HCT116 (cell line): ENCODE data around the gene LCAT. TPM values are rescaled to one million over a fixed set of nuclear protein-coding genes. Genes with fewer than 3 reads are reported as not detected.

Experiments used
- ATAC-seq: fragments of 200-7000 bp; cut with Tn5 transposase; 2 replicates; pipeline ENCODE4 v1.9.1; 2020; ENCODE audit warnings: mild to moderate bottlenecking, moderate library complexity
- BruUV-seq: library from RNA; stranded (reverse); fragments of 400-500 nt; replicated peaks from 2 replicates; lab custom pipeline; 2021; lab: Mats Ljungman, UMichigan
- CTCF ChIA-PET: fragments of 300-600 bp; sonication (Branson Sonifier 250); formaldehyde crosslinking; loops from one replicate; lab custom pipeline; 2021; ENCODE audit warnings: antibody characterized with exemption; lab: Charles Lee
- POLR2A ChIA-PET: fragments of 300-600, 350-600 bp; sonication (Branson Sonifier 250); formaldehyde crosslinking; loops from one replicate; lab custom pipeline; 2021; ENCODE audit warnings: antibody characterized with exemption; lab: Charles Lee
- RAD21 ChIA-PET, 2 experiments: fragments of 300-600 bp; sonication (Branson Sonifier 250); formaldehyde crosslinking; loops; one replicate each; lab custom pipeline; 2023; ENCODE audit warnings: low total read pairs in 2 of 2; ENCODE audit not compliant: uncharacterized antibody in 2 of 2, unreplicated experiment in 2 of 2, low non-redundant PET in 1 of 2; lab: Charles Lee
- DNase-seq: peaks from one replicate; pipeline ENCODE4 v3.0.0-alpha.2; 2010; ENCODE audit warnings: low read depth, low spot score
- H2AFZ ChIP-seq: fragments of 200-600 bp; shearing (Covaris generic), sonication (generic); 2 replicates; pipeline ENCODE4 v1.6.1; 2017; ENCODE audit warnings: low read depth, mixed run types, mixed read lengths, antibody characterized with exemption, low read length; ENCODE audit not compliant: poor library complexity, severe bottlenecking
- H3K27ac ChIP-seq: 2 replicates; pipeline ENCODE4 v1.5.1; 2012; ENCODE audit warnings: low read depth, low read length
- H3K27me3 ChIP-seq: fragments of 200-600 bp; sonication (generic); 2 replicates; pipeline ENCODE4 v1.6.1; 2016; ENCODE audit warnings: mixed run types, low read length, mixed read lengths; ENCODE audit not compliant: insufficient read depth
- H3K36me3 ChIP-seq, 2 experiments: fragments of 200-500 bp in 1 of 2; fragments of 200-600 bp in 1 of 2; sonication (Bioruptor generic) in 1 of 2; sonication (generic) in 1 of 2; 2 replicates each; pipeline versions ENCODE4 v1.5.1 to v1.6.1; 2014 to 2016; ENCODE audit warnings: low read length in 2 of 2, inconsistent platforms in 1 of 2, mixed read lengths in 1 of 2, mixed run types in 1 of 2; ENCODE audit not compliant: insufficient read depth in 2 of 2, control insufficient read depth in 1 of 2
- H3K4me1 ChIP-seq, 2 experiments: fragments of 200-600 bp in 1 of 2; sonication (generic) in 1 of 2; 2 replicates each; pipeline versions ENCODE4 v1.5.1 to v1.6.1; 2012 to 2017; ENCODE audit warnings: low read length in 2 of 2, inconsistent platforms in 1 of 2, mild to moderate bottlenecking in 1 of 2, mixed read lengths in 1 of 2, mixed run types in 1 of 2, moderate library complexity in 1 of 2; ENCODE audit not compliant: insufficient read depth in 2 of 2, control insufficient read depth in 1 of 2
- H3K4me2 ChIP-seq: fragments of 200-600 bp; sonication (generic); 2 replicates; pipeline ENCODE4 v1.6.1; 2017; ENCODE audit warnings: mixed run types, low read length, mixed read lengths
- H3K4me3 ChIP-seq, 2 experiments: fragments of 200-600 bp in 1 of 2; sonication (generic) in 1 of 2; replicated peaks in 1 of 2; 2 replicates each; pipeline ENCODE4 v1.5.1; 2011 to 2016; ENCODE audit warnings: low read length in 2 of 2, control low read depth in 1 of 2, low read depth in 1 of 2, mild to moderate bottlenecking in 1 of 2, mixed read lengths in 1 of 2, mixed run types in 1 of 2
- H3K79me2 ChIP-seq: fragments of 200-600 bp; sonication (generic); 2 replicates; pipeline ENCODE4 v1.6.1; 2017; ENCODE audit warnings: mild to moderate bottlenecking, mixed run types, low read length, moderate library complexity, mixed read lengths; ENCODE audit not compliant: insufficient read depth
- H3K9ac ChIP-seq: fragments of 200-600 bp; sonication (generic); 2 replicates; pipeline ENCODE4 v1.6.1; 2016; ENCODE audit warnings: low read length, mixed read lengths
- H3K9me2 ChIP-seq: fragments of 200-600 bp; sonication (generic), shearing (Covaris generic); 2 replicates; pipeline ENCODE4 v1.6.1; 2017; ENCODE audit warnings: mixed run types, mild to moderate bottlenecking, moderate library complexity; ENCODE audit not compliant: insufficient read depth
- H3K9me3 ChIP-seq, 2 experiments: fragments of 200-500 bp in 1 of 2; fragments of 200-600 bp in 1 of 2; sonication (Bioruptor generic) in 1 of 2; sonication (generic) in 1 of 2; 2 replicates each; pipeline ENCODE4 v1.6.1; 2014 to 2017; ENCODE audit warnings: low read length in 2 of 2, mixed read lengths in 2 of 2, inconsistent platforms in 1 of 2, low read depth in 1 of 2, mild to moderate bottlenecking in 1 of 2, mixed run types in 1 of 2, moderate library complexity in 1 of 2; ENCODE audit not compliant: control insufficient read depth in 1 of 2, insufficient read depth in 1 of 2
- H4K20me1 ChIP-seq: fragments of 200-600 bp; sonication (generic), shearing (Covaris generic); 2 replicates; pipeline ENCODE4 v1.6.1; 2017; ENCODE audit warnings: mixed run types, mild to moderate bottlenecking, moderate library complexity; ENCODE audit not compliant: insufficient read depth
- EZH2 ChIP-seq: fragments of 200-600 bp; sonication (generic); IDR thresholded peaks from 2 replicates; pipeline ENCODE4 v1.6.1; 2017; ENCODE audit warnings: antibody characterized with exemption, mixed run types
- EZH2phosphoT487 ChIP-seq: fragments of 200-600 bp; IDR thresholded peaks from 2 replicates; pipeline ENCODE4 v1.6.1; 2018; ENCODE audit warnings: antibody characterized with exemption, borderline replicate concordance
- POLR2A ChIP-seq: IDR thresholded peaks from 2 replicates; pipeline ENCODE4 v1.7.0; 2011; ENCODE audit warnings: borderline replicate concordance; ENCODE audit not compliant: insufficient read depth, insufficient read length; ENCODE audit errors: extremely low read depth
- POLR2AphosphoS5 ChIP-seq: IDR thresholded peaks from 2 replicates; pipeline ENCODE4 v1.6.1; 2011; ENCODE audit warnings: mild to moderate bottlenecking, low read depth, low read length, moderate library complexity
- RAD21 ChIP-seq: IDR thresholded peaks from 2 replicates; pipeline ENCODE4 v1.6.1; 2012; ENCODE audit warnings: low read depth, mild to moderate bottlenecking
- TCF7L2 ChIP-seq: IDR thresholded peaks from 2 replicates; pipeline ENCODE4 v1.7.0; 2011; ENCODE audit warnings: borderline replicate concordance, inconsistent platforms; ENCODE audit not compliant: insufficient read depth, insufficient read length; ENCODE audit errors: extremely low read depth
- ZFX ChIP-seq: fragments of 450-650 bp; IDR thresholded peaks from 2 replicates; pipeline ENCODE4 v1.6.1; 2017
- intact Hi-C: fragments of 100-400 bp; cut with micrococcal nuclease; formaldehyde crosslinking; loops from 2 replicates; pipeline ENCODE4 v1.10.0; 2022
- total RNA-seq: library from RNA; stranded (reverse); gene quantifications from one replicate; pipeline ENCODE4 v1.2.1, GENCODE V29; 2021; ENCODE audit not compliant: unreplicated experiment

Gene LCAT
- total RNA-seq, 1 experiment from 2014 or later = 17.6 TPM

DNA sequence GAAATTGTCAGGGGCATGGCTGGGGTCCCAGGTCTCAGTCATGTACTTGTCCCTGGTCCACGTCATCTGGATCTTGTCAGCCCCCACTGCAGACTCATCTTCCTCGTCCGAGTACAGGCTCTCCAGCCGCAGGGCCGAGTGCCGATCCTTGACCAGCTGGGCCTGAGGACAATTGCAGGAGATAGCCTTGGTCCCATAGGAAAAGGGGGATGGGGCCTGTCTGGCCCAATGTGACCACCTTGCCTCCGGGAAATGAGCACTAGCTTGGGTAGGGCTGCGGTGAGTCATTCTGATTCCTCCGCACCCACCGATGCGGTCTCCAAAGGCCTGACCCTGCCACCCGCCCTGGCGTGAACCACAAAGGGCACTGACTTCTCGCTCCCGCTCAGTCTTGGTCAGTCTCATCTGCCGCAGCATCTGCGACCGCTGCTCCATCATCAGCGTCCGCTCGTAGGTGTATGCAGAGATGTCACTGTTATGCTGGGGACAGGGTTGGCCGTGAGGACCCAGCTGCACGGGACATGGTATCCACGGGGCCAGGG is 1.5 kb upstream of the LCAT start:
- no peak overlapping the region for H3K4me2 ChIP-seq
- no peaks in the 10 kb centered on the region for H3K9me2 ChIP-seq
- ChIA-PET RAD21 (no interaction called here), POLR2A (interaction anchor here (0.9 kb wide), 1 partner anchor 10 kb away, joined by 3 read pairs; no protein-coding TSS in a partner anchor), CTCF (interaction anchor here (0.6 to 1.6 kb wide), 2 partner anchors 10 to 95 kb away, joined by 3 read pairs; no protein-coding TSS in a partner anchor)
- intact Hi-C loops = no loop called here
- H3K9me3 ChIP-seq = no peaks in the 10 kb centered on the region
- no peak overlapping the region for H3K27ac ChIP-seq
- H3K9ac ChIP-seq = no peak overlapping the region
- no peaks in the 10 kb centered on the region for H3K27me3 ChIP-seq
- TSS peak; percentile 19 for BruUV-seq
- ATAC-seq (no peak), DNase-seq (no peak)
- TF ChIP-seq TCF7L2 (no peak), EZH2phosphoT487 (no peak), EZH2 (no peak), ZFX (no peak), RAD21 (no peak), POLR2A (no peak)
- no peaks in the 10 kb centered on the region for H3K79me2 ChIP-seq
- no peak overlapping the region for H3K4me3 ChIP-seq
- H4K20me1 ChIP-seq = no peaks in the 10 kb centered on the region
- no peak overlapping the region for H2AFZ ChIP-seq
- H3K36me3 ChIP-seq = peaks cover 4 to 16% of the 10 kb centered on the region in 2 experiments; a peak in 2 of 4 replicates
- H3K4me1 ChIP-seq = peaks cover 0 to 11% of the 10 kb centered on the region in 2 experiments; a peak in 2 of 4 replicates

DNA sequence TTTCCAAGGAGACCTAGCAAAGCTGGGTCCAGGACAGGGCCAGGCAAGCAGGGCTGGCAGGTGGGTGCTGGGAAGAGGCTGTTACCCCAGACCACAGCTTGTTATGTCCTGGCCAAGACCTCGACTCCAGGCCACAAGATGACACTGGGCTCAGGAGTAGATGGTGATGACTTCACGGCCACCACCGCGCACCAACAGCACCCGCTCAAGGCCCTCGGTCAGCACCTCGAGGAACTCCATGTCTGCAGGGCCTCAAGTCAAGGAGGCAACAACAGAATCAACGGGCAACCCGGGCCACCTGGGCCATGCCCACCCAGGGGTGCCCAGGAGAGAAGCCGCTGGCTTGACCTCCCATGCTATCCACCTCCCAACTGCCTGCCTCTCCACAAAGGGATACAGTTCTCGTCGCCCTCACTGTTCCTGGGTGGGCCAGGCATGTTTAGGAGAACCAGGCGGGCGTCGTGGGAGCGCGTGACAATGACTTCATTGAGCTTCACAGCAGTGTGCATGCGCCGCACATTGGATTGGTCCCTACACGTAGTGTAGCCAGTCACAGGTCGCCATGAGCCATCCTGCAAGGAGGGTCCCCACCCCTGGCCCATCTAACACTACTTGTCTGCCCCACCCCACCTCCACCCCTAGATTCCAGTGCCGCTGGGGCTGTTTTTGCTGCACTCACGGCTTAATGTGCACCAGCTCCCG is 921 bp upstream of the LCAT start:
- H3K9ac ChIP-seq = no peak overlapping the region

More for the DNA sequence above, 921 bp upstream of the LCAT start:
- Histone ChIP-seq H3K27ac (no peak overlapping the region), H4K20me1 (no peaks in the 10 kb centered on the region), H3K36me3 (peaks cover under 1 to 16% of the 10 kb centered on the region in 2 experiments; a peak in 2 of 4 replicates), H3K27me3 (no peaks in the 10 kb centered on the region), H2AFZ (no peak overlapping the region), H3K79me2 (no peaks in the 10 kb centered on the region), H3K4me3 (no peak overlapping the region), H3K4me1 (peaks cover 0 to 11% of the 10 kb centered on the region in 2 experiments; a peak in 2 of 4 replicates), H3K4me2 (no peak overlapping the region), H3K9me2 (no peaks in the 10 kb centered on the region), H3K9me3 (no peaks in the 10 kb centered on the region)
- no TSS peak for BruUV-seq
- intact Hi-C loops = no loop called here
- ChIA-PET CTCF (interaction anchor here (0.6 to 1.6 kb wide), 3 partner anchors 9 to 128 kb away, joined by 3 read pairs; no protein-coding TSS in a partner anchor), RAD21 (no interaction called here), POLR2A (interaction anchor here (0.9 kb wide), 1 partner anchor 9 kb away, joined by 3 read pairs; no protein-coding TSS in a partner anchor)
- TF ChIP-seq ZFX = no peak
- peak; percentile 31; the same call in 1 of the 2 replicates for TF ChIP-seq POLR2AphosphoS5
- ATAC-seq (no peak), DNase-seq (no peak)
